ENCODE results near the gene CKLF. TPM values are rescaled to one million over a fixed set of nuclear protein-coding genes. Genes with fewer than 3 reads are reported as not detected.
A peak's percentile ranks its signal among the peaks of the same experiment; 100 is the strongest.

CKLF gene
- total RNA-seq, 1 experiment from 2014 or later = 21.0 TPM

- Mint-ChIP-seq H3K4me1 (peaks cover 17% of the 10 kb centered on the region), H3K27ac (peak overlapping the region; percentile 14), H3K36me3 (no peaks in the 10 kb centered on the region), H3K4me3 (no peak overlapping the region), H3K27me3 (ENCODE audit: low read depth) (no peaks in the 10 kb centered on the region), H3K9me3 (no peaks in the 10 kb centered on the region)
- CTCF ChIA-PET = interaction anchor here (0.9 to 1.6 kb wide), 3 partner anchors 30 to 135 kb away, joined by 3 to 5 read pairs (median 3); no protein-coding TSS in a partner anchor
- ATAC-seq (peak; percentile 60), DNase-seq (ENCODE audit: low spot score) (no peak)
- TF ChIP-seq, protein P1, sequence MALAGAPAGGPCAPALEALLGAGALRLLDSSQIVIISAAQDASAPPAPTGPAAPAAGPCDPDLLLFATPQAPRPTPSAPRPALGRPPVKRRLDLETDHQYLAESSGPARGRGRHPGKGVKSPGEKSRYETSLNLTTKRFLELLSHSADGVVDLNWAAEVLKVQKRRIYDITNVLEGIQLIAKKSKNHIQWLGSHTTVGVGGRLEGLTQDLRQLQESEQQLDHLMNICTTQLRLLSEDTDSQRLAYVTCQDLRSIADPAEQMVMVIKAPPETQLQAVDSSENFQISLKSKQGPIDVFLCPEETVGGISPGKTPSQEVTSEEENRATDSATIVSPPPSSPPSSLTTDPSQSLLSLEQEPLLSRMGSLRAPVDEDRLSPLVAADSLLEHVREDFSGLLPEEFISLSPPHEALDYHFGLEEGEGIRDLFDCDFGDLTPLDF (CRISPR knock-in tag; IDR thresholded peaks at IDR 0.05) = no peak
- TF ChIP-seq ZNF121 (CRISPR knock-in tag; IDR thresholded peaks at IDR 0.05) = peak; percentile 92
- no peak for TF ChIP-seq SMAD4 (CRISPR knock-in tag; IDR thresholded peaks at IDR 0.05)
- TF ChIP-seq ZNF317 (CRISPR knock-in tag; IDR thresholded peaks at IDR 0.05; ENCODE audit: borderline replicate concordance, low read depth) = no peak
- POLR2A ChIA-PET = no interaction called here
Measured at GRCh38 chr16:66541388-66542355, 10.7 kb upstream of the CKLF start.

DNA sequence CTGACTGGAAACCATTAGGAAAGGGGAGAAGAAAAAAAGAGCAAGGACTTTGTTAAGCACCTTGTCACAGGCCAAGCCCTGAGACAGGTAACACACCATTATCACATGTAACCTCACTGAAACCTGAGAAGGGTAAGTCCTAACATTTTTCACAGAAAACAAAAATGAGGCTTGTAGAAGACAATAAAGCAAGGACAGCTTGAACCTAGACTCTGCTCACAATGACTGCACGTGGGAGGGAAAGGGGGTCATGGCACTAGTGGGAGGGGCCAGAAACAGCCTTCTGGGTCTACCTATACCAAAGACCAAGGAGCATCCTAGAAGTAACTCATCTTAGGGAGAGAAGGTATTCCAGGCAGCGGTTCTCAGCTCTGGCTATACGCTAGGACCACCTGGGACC lies 10.0 kb upstream of the CKLF start:
- Mint-ChIP-seq H3K36me3 (no peaks in the 10 kb centered on the region), H3K9me3 (no peaks in the 10 kb centered on the region), H3K4me3 (no peak overlapping the region), H3K27me3 (ENCODE audit: low read depth) (no peaks in the 10 kb centered on the region), H3K27ac (peak overlapping the region; percentile 14; the same call in 1 of the 2 replicates), H3K4me1 (peaks cover 17% of the 10 kb centered on the region)
- DNase-seq (ENCODE audit: low spot score) (no peak), ATAC-seq (peak; percentile 35; the same call in 1 of the 2 replicates)
- ChIA-PET POLR2A (no interaction called here), CTCF (interaction anchor here (0.8 to 1.6 kb wide), 4 partner anchors 10 to 136 kb away, joined by 3 to 5 read pairs (median 3); partner anchors contain the start of gene CKLF)
- TF ChIP-seq EMX1 (CRISPR knock-in tag; IDR thresholded peaks at IDR 0.05) (no peak), ZNF232 (CRISPR knock-in tag; IDR thresholded peaks at IDR 0.05) (no peak), AFF4 (CRISPR knock-in tag; IDR thresholded peaks at IDR 0.05; ENCODE audit: borderline replicate concordance) (no peak), ZNF396 (CRISPR knock-in tag; IDR thresholded peaks at IDR 0.05; ENCODE audit: borderline replicate concordance) (no peak), ELF4 (CRISPR knock-in tag; IDR thresholded peaks at IDR 0.05; ENCODE audit: low read depth) (no peak), ZNF138 (CRISPR knock-in tag; conservative IDR thresholded peaks at IDR 0.05) (no peak), E2F4 (CRISPR knock-in tag; IDR thresholded peaks at IDR 0.05; ENCODE audit: borderline replicate concordance, low read depth) (no peak), PREB (CRISPR knock-in tag; IDR thresholded peaks at IDR 0.05; ENCODE audit: borderline replicate concordance) (no peak), GRHL2 (CRISPR knock-in tag; IDR thresholded peaks at IDR 0.05; ENCODE audit: insufficient replicate concordance, severe bottlenecking) (no peak), TEAD4 (CRISPR knock-in tag; IDR thresholded peaks at IDR 0.05) (no peak), RELA (CRISPR knock-in tag; IDR thresholded peaks at IDR 0.05; ENCODE audit: borderline replicate concordance) (no peak), SMAD3 (CRISPR knock-in tag; IDR thresholded peaks at IDR 0.05; ENCODE audit: borderline replicate concordance) (no peak), SP1 (CRISPR knock-in tag; conservative IDR thresholded peaks at IDR 0.05) (no peak), JAZF1 (CRISPR knock-in tag; IDR thresholded peaks at IDR 0.05) (no peak), FOXP1 (CRISPR knock-in tag; IDR thresholded peaks at IDR 0.05; ENCODE audit: borderline replicate concordance) (no peak)
- TF ChIP-seq, protein P2, sequence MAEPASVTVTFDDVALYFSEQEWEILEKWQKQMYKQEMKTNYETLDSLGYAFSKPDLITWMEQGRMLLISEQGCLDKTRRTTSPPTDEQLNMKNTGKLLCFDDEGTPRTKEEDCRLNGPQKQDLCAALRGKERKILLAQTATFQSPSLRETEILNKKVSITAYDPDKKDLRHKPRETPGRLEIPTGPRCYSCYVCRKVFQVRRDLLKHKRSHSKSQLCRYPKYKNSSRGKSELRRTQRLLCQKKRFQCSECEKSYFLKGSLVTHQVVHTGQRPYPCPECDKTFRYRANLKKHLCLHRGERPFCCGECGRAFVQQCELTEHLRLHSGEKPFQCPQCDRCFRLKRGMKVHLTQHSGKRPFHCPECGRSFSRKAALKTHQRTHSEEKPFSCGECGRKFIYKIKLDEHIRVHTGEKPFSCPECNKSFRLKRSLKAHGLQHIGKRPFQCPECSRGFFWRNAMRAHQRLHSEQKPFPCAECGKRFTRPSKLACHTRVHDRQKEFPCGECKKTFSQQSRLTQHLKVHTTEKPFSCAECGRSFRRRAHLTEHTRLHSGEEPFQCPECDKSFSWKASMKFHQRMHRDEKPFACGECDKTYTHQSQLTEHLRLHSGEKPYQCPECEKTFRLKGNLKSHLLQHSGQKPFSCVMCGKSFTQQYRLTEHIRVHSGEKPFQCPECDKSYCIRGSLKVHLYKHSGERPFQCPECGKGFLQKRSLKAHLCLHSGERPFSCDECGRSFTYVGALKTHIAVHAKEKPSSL (CRISPR knock-in tag; conservative IDR thresholded peaks at IDR 0.05) = no peak

Measured in WTC11 (cell line).